Heart right ventricle (tissue), 16 donors: Measurements from ENCODE around the gene CACNG3. TPM values are rescaled to one million over a fixed set of nuclear protein-coding genes. Genes with fewer than 3 reads are reported as not detected.

Experiments used
- ATAC-seq, 8 donors: fragments of 200-7000 bp; cut with Tn5 transposase; one replicate each; pipeline ENCODE4 v1.9.1; 2020; ENCODE audit warnings: mild to moderate bottlenecking in 8 of 8, moderate library complexity in 8 of 8, moderate number of reproducible peaks in 1 of 8
- DNase-seq, 2 donors: peaks; one replicate each; pipeline ENCODE4 v3.0.0-alpha.2; 2020
- H3K27ac ChIP-seq, 10 donors: fragments of 200-600 bp; sonication (generic) in 2 of 10; one replicate each; pipeline versions ENCODE4 v1.5.0 to v1.8.0; 2020 to 2022; ENCODE audit warnings: mild to moderate bottlenecking in 3 of 10
- H3K27me3 ChIP-seq, 7 donors: fragments of 200-600 bp; one replicate each; pipeline ENCODE4 v1.8.0; 2021 to 2022; ENCODE audit warnings: mild to moderate bottlenecking in 2 of 7
- H3K36me3 ChIP-seq, 9 donors: fragments of 200-600 bp; sonication (generic) in 1 of 9; one replicate each; pipeline versions ENCODE4 v1.5.0 to v1.8.0; 2020 to 2022; ENCODE audit warnings: mild to moderate bottlenecking in 2 of 9
- H3K4me1 ChIP-seq, 9 donors: fragments of 200-600 bp; sonication (generic) in 1 of 9; one replicate each; pipeline versions ENCODE4 v1.5.0 to v1.8.0; 2020 to 2022; ENCODE audit warnings: mild to moderate bottlenecking in 4 of 9
- H3K4me3 ChIP-seq, 10 donors: fragments of 200-600 bp; sonication (generic) in 2 of 10; one replicate each; pipeline versions ENCODE4 v1.5.0 to v1.8.0; 2020 to 2022; ENCODE audit warnings: mild to moderate bottlenecking in 7 of 10, moderate library complexity in 2 of 10
- H3K9me3 ChIP-seq, 11 donors: fragments of 200-600 bp in 10 of 11; sonication (generic) in 2 of 11; one replicate each; pipeline versions ENCODE4 v1.5.0 to v1.8.0; 2013 to 2022; ENCODE audit warnings: mild to moderate bottlenecking in 2 of 11, control low read depth in 1 of 11, moderate library complexity in 1 of 11
- CTCF ChIP-seq, 9 donors: fragments of 200-600 bp; sonication (generic) in 2 of 9; IDR thresholded peaks; one replicate each; pipeline versions ENCODE4 v1.5.0 to v1.8.0; 2021 to 2022; ENCODE audit warnings: antibody characterized with exemption in 9 of 9, mild to moderate bottlenecking in 5 of 9, moderate library complexity in 1 of 9
- WGBS, 2 donors: extraction: QIAGEN DNeasy Blood & Tissue Kit; methylation state at CpG; one replicate each; pipeline ENCODE4 v1.1.7; 2013; ENCODE audit warnings: inconsistent platforms in 1 of 2; 5-methylcytosine and 5-hydroxymethylcytosine counted together
- intact Hi-C, 10 donors: fragments of 100-400 bp; cut with DNase I; formaldehyde crosslinking; loops; one replicate each; pipeline versions ENCODE4 v1.11.1 to v1.14.2; 2022
- polyA plus RNA-seq, 2 donors: library from polyadenylated mRNA; stranded (reverse); fragments of 200-250 nt; gene quantifications; one replicate each; pipeline ENCODE4 v1.2.3, GENCODE V29; 2013
- total RNA-seq, 10 donors: library from RNA; stranded (reverse); fragmentation: NEBNext Ultra II Directional in 3 of 10; extraction: Animal tissue kit (Norgen Biotek cat#: 25700) in 3 of 10; gene quantifications; one replicate each; pipeline versions ENCODE4 v1.2.1 to v1.2.4, GENCODE V29; 2021 to 2023
- donor health status: Arrhythmogenic right ventricular cardiomyopathy.
- donor health status: ischemic (EF 13 %, LVEDD 7.1; RV severe dilation, severe dysfunction).
- donor health status: healthy with polysubstance abuse.
- donor health status: DM: no; HTN: yes; CAD: no.
- donor health status: DM: no; HTN: no; CAD: no.
- donor health status: ischemic (EF 25% LVEDD 6.9; RV normal size, moderate dysfunction).
- donor health status: ischemic (EF 25% LVEDD 5.7; RV mildly dilated, moderate dysfunction).
- donor health status: healthy.
- donor health status: DM: yes; HTN: yes; CAD: no.
- donor health status: Ischemic cardiomyopathy.
- donor health status: ischemic (EF 35%, LVEDD 5.7; RV mildly dilated, moderate dysfunction).
- donor health status: nonischemic (EF 11% LVEDD 7.7; RV severe dilation, severe dysfunction).
- donor health status: DM: yes; HTN: yes; CAD: no.
- donor health status: PGD.
- donor health status: ischemic (EF 29% LVEDD 5.4; RV normal size, mild dysfunction).
- donor health status: nonischemic (EF 23%, LVEDD 6.1; RV moderate dilation, normal function).

Gene CACNG3
- total and polyA plus RNA-seq, 12 donors = not detected

DNA sequence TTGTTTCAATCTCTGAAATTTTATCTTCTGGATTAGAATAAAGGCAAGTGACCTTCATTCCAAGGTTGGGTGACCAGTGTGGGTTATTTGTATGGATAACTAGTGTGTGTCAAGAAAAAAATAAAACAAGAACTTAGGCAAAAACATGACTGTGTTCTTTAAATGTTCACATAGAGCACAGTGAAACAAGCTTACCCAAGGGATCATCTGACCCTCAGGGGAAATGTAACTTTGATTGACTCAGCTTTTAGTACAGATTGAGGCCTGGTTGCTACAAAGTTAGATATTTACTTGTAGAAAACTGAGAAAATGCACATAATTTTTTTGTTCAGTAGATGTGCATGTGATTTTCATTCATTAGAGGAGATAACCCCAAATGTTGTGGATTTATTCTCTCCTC, 6.7 kb downstream of the CACNG3 start:
- TF ChIP-seq CTCF (IDR thresholded peaks at IDR 0.05) = no peak
- intact Hi-C loops = no loop called here
- no peak for ATAC-seq

GRCh38 chr16:24270721-24271442, 14.7 kb downstream of the CACNG3 start:
- H3K4me3 ChIP-seq = no peak overlapping the region
- H3K27me3 ChIP-seq = peaks cover 0 to 20% (median 9%) of the 10 kb centered on the region in 7 donors
- TF ChIP-seq CTCF (IDR thresholded peaks at IDR 0.05) = no peak
- DNase-seq = no peak
- no peak for ATAC-seq
- peaks cover 0 to 3% (median 0%) of the 10 kb centered on the region in 9 donors for H3K4me1 ChIP-seq
- H3K27ac ChIP-seq = no peak overlapping the region
- intact Hi-C loops = no loop called here
- peaks cover 0 to 5% (median 0%) of the 10 kb centered on the region in 11 donors for H3K9me3 ChIP-seq
- H3K36me3 ChIP-seq = no peaks in the 10 kb centered on the region
- WGBS, 2 donors = 67 to 71% methylated on average over 7 of the region's 7 CpGs

More for the DNA sequence above, 6.7 kb downstream of the CACNG3 start:
- peaks cover 0 to 8% (median 0%) of the 10 kb centered on the region in 11 donors for H3K9me3 ChIP-seq
- peaks cover 0 to 48% (median 34%) of the 10 kb centered on the region in 7 donors for H3K27me3 ChIP-seq
- H3K4me1 ChIP-seq = no peaks in the 10 kb centered on the region
- no peaks in the 10 kb centered on the region for H3K36me3 ChIP-seq
- H3K27ac ChIP-seq = no peak overlapping the region
- DNase-seq = no peak
- no peak overlapping the region for H3K4me3 ChIP-seq

DNA sequence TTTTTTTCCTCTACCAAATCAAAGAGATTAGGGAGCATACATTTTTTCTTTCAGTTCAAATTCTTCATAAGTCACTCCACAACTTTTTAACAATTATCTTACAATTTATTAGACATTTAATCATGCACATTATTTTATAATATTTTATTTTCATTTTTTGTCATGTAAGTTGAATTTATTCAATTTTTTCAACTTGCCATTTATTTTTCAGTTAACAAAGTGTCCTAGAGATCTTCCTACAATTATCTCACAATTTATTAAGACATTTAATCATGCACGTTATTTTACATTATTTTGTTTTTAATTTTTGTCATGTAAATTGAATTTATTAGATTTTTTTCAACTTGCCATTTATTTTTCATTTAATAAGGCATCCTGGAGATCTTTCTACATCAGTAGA, 16.2 kb downstream of the CACNG3 start:
- H3K4me1 ChIP-seq = peaks cover 0 to 3% (median 0%) of the 10 kb centered on the region in 9 donors
- peaks cover 0 to 22% (median 12%) of the 10 kb centered on the region in 7 donors for H3K27me3 ChIP-seq
- H3K27ac ChIP-seq = no peak overlapping the region
- TF ChIP-seq CTCF (IDR thresholded peaks at IDR 0.05) = no peak
- H3K4me3 ChIP-seq = no peak overlapping the region
- intact Hi-C loops = no loop called here
- no peak for ATAC-seq
- no peaks in the 10 kb centered on the region for H3K36me3 ChIP-seq
- 64 to 71% methylated on average over 1 of the region's 1 CpG for WGBS, 2 donors
- H3K9me3 ChIP-seq = peaks cover 0 to 5% (median 0%) of the 10 kb centered on the region in 11 donors
- DNase-seq = no peak

DNA sequence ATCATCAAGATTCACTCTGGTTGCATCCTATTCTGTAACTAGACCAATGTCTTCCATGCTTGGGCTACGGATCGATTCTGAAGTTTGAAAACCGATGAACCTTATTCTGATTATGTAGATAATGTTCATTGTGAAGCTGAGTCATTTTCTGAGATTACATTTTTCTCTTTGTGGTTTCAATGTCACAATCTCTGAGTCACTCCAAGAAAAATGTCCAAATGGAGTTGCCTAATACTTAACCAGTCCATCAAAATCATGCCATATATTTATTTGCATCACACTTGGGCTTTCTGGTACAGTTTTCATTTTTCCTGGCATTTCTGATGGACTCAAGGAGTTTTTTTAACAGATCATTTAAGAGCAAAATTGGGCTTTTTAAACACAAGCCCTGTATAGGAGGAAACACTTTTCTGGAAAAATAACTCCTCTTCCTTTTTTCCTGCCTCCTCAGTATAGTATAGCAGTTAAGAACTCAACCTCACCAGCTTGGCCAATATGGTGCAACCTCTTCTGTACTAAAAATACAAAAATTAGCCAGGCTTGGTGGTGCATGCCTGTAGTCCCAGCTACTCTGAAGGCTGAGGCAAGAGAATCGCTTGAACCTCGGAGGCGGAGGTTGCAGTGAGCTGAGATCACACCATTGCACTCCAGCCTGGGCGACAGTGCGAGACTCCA, 17.5 kb downstream of the CACNG3 start:
- peaks cover 0 to 27% (median 14%) of the 10 kb centered on the region in 7 donors for H3K27me3 ChIP-seq
- no peak overlapping the region for H3K27ac ChIP-seq
- no peak overlapping the region for H3K4me3 ChIP-seq
- H3K36me3 ChIP-seq = no peaks in the 10 kb centered on the region
- peaks cover 0 to 3% (median 0%) of the 10 kb centered on the region in 9 donors for H3K4me1 ChIP-seq
- 89 to 96% methylated on average over 8 of the region's 8 CpGs for WGBS, 2 donors
- peaks cover 0 to 5% (median 0%) of the 10 kb centered on the region in 11 donors for H3K9me3 ChIP-seq
- intact Hi-C loops = no loop called here
- ATAC-seq (no peak), DNase-seq (no peak)
- TF ChIP-seq CTCF (IDR thresholded peaks at IDR 0.05) = no peak
